ENCODE results near the gene NAV2.

The NAV2 gene

DNA sequence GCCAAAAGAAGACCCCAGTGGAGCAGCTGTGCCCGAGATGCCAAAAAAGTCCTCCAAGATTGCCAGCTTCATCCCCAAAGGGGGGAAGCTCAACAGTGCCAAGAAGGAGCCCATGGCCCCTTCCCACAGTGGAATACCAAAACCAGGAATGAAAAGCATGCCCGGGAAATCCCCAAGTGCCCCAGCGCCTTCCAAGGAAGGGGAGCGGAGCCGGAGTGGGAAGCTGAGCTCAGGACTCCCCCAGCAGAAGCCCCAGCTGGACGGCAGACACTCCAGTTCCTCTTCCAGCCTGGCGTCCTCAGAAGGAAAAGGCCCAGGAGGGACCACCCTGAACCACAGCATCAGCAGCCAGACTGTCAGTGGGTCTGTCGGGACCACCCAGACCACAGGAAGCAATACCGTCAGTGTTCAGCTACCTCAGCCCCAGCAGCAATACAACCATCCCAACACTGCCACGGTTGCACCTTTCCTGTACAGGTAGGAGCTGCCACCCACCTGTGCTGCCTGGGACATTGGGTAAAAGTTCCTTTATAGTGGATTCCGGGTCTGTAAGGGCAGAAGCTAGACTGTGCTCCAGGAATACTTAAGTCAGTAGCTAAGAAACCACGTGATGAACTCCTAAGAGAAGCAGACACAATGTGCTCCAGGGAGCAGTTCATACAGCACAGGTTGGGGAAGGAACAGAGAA lies 221.3 kb downstream of the NAV2 start:
- no peak for DNase-seq

DNA sequence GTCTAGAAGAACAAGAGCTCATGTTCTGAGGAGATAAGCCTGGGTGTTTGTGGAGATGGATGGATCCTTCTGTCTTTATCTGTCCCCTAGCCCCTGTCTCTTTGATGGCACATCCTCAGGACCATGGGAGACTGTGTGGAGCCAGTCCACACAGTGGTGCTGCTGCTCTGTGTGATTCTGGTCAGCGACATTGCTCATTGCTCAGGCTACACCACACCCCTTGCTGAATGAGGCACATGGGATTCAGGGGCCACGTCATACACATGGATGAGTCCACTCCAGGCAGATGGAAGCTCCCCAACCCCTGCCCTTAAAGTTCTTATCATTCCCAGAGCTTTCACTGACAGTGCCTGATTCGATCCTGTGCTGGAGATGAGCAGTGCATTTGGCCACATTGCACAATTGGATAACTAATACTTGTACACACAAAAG lies 222.2 kb downstream of the NAV2 start:
- DNase-seq: no peak

DNA sequence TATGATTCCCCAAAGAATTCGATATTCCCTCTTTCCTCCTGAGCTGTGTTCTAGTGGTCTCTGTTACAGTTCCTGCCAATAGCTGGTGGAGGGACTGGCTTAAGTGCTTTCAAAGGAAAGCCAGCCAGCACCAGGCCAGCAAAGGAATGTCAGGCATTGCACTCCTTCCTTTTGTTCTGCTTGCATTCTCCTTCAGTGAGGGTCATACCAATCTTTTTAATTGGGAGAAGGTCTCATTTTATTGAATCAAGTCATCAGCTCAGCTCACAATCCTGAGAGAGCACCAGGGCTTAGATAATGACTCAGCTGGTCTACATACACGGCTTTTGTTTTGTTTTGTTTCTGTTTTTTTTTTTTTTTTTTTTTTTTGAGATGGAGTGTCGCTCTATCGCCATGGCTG lies 222.9 kb downstream of the NAV2 start:
- no peak for DNase-seq

DNA sequence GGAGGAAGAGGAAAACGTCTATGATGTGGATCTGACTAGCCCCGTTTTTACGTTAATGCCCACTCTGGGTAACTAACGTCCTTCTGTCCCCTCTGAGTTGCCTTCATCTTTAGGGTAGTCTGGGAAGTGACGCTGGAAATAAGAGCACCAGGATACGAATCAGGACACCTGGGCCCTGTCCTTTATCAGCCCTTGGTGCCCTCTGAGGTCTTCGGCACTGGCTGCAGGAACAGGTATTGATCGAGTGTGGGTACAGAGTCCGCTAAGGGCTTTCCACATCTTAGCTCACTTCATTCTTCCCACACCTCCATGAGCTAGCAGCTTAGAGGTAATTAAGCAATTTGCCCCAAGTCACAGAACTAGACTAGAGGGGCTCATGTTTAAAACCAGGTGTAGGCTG lies 223.8 kb downstream of the NAV2 start:
- DNase-seq: no peak

DNA sequence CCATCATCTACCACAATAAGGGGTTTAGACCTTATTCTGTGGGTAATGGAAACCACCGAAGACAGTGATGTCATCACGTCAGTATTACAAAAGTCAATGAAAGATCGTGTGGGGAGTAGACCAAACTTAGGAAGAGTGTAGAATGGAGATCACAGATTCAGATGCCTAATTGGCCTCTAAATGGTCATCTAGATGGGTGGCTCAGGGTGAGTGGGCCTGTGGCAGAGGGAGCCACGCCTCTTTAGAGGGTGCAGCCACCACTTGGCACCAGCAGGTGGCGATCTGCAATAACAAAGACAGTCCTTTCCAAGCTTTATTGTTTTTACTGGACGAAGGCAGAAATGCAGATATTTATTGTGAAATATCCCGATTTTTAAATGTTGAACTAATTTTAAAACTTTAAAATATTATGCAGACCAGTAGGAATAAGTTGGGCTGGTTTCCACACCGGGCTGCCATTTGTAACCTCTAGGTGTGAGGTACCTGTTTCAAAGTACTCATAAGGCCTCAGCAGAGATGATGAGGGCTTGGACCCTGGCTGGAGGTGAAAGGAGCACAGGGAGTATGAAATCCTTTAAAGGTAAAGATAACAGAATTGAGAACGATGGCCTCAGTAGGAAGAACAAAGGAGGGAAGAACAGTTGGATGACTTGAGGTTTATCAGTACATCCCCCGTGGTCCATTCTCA lies 225.7 kb downstream of the NAV2 start:
- no peak for DNase-seq

DNA sequence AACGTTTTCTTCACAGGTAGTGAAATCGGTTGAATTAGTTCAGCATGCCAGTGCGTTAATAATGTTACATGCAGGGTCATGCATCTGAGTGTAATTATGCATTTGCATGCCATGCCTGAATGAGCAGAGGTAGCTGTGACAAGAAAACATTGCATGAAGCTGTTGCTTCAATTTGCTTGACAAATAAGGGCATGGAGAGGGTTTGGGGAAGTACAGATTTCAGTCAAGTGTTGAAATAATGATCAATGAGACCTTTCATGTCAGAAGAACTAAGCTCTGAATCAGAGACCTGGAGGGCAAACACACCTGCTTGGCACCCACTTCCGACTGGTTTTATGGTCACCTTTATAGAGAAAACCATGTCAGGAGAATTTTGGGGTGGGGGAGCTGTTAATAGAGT lies 226.2 kb downstream of the NAV2 start:
- DNase-seq: no peak

DNA sequence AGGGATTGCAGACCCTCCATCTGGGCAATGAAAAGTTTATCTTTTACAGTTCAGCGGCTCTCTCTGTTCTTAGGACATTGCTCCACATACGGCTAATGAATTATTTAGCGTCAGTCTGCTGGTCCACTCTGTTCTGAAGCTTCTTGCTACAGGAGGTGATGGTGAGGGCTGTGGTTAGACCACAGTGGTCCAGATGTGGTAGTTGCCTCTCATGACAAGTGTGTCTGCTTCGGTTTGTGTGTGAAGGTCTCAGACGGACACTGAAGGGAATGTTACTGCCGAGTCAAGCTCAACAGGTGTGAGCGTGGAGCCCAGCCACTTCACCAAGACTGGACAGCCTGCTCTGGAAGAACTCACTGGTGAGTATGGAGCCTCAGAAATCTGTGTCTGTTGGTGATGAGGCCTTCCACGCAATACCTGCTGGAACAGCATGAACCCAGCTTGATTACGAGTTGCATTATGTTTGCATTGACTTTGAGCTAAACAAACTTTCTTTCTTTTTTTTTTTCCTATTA lies 226.8 kb downstream of the NAV2 start:
- no peak for DNase-seq

DNA sequence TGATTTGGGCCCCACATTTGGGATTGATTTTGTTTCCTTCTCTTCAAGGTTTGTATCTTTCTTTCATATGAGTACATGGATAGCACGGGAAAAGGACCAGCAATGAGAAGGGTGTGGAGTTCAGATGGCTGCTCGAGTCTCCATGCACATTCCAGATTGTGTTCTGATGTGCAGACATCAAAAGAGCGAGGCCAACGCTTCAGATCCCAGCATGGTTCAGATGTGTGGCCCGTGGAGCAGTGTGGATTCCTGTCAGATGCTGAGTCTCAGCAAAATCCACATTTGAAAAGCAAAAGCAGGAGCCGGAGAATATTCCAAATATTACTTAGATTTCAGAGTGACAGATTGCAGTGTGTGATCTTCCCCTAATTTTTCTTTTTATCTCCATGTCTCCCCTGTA lies 228.2 kb downstream of the NAV2 start:
- no peak for DNase-seq

DNA sequence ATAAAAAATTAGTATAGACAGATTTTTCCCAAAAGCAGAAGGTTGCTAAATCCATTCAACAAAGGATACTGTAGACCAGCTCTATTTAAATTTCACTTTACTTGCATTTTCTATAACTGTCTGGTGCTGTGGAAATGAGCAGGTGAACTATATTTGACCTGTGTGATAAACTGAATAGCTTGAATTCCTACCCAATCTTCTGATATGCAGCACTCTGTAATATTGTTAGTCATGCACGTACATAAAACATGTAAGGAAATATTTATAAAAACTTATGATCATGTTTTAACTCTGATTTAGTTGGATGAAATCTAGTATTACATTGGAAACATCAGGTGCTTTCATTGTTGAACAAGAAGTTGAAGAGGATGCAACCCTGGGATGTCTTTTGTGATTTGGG lies 234.0 kb downstream of the NAV2 start:
- DNase-seq: no peak

DNA sequence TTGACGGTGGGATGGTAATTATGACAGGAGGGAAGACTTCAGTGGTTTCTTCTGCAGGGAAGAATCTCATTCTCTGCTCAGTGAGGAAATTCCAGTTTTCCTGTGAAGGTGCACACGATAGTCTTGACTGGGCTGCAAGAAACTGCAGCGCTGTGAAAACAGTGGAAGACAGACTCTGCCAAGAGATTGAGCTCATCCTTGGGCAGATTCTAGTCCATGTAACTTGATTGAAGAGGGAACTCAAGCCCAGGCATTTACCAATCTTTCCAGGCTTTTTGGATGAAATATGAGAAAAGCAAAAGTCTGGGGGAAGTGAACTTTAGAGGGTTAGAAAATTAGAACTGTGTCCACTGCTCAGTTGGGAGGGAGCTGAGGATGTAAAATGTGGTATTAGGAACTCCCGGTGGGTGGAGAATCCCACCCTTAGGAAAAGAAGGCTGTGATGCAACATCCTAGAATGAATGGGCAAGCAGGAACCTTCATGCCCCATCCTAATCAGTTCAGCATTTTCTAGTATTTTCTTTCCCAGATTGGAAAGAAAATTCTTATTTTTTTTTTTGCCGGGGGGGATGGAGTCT lies 235.0 kb downstream of the NAV2 start:
- no peak for DNase-seq

DNA sequence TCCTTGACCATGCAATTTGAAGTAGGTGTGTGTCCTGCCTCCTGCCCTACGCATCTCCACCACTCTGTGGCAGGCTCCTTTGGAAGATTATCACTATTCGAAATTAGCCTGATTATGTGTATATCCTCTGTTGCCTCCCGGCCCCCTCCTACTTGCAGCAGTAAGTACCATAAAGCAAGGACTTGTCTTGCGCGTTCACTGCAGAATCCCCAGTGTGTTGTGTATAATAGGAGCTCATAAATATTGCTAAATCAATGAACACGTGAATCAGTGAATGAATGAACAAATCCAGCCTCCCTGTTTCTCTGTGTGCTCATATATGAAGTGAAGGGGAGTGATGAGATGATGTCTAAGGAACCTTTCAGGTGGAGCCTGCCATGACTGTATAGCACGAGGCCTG lies 237.0 kb downstream of the NAV2 start:
- no peak for DNase-seq

DNA sequence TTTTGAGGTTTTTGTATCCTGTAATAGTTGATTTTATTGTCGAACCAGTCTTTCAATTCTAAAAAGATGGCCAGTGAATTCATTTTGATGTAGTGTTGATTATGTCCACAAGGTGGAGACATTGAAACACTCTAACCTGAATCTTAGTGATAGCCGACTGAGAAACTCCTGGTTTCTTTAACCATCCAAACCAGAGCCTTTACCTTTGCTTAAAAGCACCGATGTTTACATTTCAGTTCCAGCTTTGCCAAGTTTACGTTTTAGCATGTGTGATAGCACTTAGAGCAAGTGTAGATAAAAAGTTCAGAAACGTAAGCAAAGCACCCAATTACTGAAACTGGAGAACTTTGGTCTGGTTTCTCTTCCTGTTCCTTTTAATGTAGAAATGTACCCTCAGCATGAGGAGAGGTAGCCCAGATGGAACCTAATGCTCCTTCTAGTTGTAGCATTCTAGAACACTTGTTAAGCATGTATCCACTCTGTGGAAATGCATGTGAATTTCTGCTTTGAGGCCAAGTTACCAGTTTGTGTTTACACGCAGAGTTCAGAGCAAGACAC lies 239.0 kb downstream of the NAV2 start:
- DNase-seq: no peak

DNA sequence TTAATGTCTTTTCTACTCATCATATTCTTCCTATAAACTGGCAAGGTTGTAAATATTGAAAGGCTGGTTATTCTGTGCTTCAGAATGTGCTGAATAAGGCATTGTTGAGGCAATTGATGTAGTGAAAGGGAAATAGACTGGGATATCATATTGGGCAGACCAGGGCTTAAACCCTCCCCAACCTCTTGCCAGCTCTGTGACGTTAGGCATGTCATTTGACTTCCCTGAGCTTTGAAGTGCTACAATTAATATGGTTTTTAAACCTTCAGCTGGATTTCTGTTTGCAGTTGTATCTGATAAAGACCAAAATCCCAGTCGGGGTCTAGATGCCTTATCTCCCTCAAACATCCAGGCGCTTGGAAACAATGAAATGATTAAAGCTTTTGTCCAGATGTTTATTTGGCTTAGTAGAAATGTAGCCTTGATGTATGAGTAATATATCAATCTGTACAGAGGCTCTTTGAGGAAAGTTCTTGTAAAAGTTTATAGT lies 239.5 kb downstream of the NAV2 start:
- no peak for DNase-seq

DNA sequence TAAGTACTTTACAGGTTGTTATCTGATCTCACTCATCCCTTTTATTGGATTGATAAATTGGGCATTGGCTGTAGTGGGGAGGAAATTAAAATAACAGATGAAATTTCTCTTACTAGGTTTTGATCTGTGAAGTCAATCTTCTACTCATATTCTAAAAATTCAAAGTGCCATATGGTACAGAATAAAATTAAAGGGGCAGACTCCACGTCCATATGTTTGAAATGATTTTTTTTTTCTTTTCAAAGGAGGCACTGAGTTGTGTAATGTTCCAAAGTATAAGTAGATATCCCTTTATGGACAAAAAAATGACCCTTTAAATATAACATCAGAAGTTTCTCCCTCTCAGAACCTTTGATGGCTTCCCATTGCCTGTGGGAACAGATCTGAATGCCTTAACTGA lies 240.3 kb downstream of the NAV2 start:
- no peak for DNase-seq

DNA sequence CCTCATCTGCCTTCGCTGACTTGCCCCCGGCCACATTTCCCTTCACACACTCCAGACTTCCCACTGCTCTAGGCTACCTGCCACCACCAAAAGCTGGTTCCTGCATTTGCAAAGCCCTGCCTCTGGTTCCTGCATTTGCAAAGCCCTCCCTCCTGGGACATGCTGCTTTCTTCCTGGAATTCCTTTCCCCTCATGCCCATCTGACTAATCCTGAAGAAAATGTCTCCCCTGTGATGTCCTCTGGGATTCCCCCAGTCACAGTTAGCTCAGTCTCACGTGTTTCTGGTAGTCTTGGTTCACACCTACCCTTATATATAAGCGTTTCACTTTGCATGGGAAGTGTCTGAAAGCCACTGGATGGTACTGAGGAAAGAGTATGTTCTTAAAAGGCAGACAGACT lies 240.7 kb downstream of the NAV2 start:
- no peak for DNase-seq

DNA sequence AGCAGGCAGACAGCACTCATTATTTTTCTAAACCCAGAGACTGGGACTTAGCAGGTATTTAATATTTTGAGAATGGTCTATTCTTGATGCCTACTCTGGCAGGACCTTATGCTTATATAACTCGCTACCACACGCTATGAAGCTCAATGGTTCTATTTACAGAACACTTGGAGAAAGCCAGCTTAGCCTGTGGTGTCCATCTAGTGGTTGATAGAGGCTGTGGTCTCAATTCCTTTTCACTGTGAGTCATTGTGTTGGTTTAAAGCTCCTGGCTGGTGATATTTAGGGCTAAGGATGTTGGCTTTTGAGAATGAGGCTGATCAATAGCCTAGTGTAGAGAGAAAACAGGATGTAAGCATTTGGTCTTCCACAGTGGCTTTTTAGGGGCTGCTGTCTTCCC lies 241.3 kb downstream of the NAV2 start:
- DNase-seq: no peak

DNA sequence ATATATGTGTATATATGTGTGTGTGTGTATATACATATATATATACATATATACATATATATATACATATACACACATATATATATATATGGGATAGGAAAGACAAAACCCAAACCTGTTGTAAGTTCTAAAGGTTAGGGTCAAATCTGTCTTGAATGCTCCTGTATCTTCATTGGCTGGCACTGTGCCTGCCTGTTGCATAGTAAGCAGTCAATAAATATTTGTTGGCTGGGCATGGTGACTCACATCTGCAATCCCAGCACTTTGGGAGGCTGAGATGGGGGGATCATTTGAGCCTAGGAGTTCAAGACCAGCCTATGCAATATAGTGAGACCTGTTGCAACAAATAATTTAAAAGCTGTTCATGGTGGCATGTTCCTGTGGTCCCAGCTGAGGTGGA lies 242.3 kb downstream of the NAV2 start:
- no peak for DNase-seq

DNA sequence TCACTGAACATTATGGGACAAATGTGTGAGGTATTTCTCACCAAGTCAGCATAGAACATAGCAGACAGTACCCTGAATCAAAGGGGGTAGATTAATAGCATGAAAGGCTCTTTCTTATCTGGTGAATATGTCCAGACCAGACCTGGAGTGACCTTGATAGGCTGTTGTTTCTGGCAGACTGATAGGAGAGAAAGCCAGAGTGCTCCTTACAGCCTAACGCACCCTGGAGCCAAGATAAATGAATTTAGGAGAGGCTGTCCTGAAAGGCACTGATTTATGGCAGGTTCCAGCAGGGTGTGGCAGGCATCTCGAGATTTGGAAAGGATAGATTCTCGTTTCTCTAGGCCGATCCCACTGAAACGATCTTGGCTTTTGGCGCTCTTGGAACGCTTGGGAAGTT lies 243.0 kb downstream of the NAV2 start:
- no peak for DNase-seq

DNA sequence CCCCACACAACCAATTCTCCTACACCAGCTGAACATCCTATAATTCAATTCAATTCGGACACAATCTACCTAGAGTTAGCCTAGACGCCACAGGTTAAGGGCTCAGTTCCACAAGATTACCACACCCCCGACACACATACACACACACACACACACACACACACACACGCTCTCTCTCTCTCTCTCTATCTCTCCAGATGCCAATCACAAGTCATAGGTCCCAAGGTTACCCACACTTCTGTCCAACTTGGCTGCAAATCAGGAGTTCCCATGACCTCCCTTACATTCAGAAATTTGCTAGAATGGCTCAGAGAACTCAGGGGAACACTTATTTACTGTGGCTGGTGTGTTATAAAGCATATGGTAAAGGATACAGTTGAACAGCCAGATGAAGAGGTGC lies 243.6 kb downstream of the NAV2 start:
- DNase-seq: no peak

DNA sequence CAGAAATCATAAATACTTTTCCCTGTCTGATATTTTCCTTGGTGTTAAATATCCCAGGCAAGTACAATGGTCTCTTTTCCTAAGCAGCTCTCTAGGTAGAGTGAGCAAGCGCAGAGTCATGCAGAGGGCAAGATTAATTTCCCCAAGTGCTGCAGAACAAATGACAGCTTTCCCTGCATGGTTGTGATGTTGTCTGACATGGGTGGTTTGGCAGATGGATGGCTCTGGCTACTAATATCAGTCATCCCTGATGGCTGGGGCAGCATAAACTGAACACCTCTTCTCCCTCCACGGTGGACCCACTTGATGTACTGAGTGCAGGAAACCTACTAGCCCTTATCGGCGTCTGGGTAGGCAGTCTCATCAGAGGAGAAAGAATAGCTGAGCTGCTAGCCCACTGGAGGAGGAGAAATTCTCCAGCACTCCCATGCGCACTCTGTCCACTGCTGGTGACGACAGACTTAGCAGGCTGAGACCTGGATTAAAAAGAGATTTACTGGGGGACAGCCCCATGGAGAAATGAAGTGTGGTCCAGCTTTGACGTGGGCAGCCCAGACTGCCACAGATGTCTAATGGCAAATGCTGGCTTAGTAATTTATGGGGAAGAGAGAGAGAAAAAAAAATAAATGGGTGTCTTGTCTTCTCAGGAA lies 244.8 kb downstream of the NAV2 start:
- DNase-seq: no peak

DNA sequence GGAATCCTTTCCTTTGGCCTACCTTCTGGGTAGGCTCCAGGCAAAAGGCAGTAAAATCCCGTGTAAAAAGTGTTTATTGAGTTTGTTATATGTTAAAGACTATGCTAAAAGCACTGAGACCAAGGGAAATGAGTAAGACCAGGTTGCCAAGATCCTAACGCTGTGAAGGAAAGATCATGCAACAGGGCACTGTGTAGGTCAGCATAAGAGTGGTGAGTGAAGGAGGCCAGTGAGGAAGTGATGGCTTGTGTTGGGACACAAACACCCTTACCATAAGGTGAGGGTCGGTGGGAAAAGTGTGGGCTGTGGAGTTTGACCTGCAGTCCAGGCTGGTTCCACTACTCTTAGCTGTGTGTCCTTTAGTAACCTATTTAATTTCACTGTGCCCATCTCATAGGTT lies 245.6 kb downstream of the NAV2 start:
- DNase-seq: no peak

DNA sequence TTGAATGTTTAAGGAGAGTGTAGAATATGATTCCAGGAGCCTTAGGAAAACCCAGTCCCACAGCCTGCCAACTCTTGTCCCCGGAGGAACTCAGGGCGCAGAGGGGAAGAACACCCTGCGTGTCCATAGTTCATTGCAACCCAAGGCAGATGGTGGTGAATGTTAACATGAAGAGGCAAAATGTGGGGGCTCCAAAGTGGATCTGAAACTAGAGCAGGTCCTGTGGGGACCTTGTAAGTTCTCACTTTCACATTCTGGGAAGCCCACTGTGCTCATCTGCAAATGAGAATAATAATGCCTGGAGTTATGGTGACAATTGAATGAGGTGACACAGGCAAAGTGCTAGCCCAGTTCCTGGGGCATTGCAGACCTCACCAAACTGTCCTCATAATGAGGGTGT lies 246.6 kb downstream of the NAV2 start:
- no peak for DNase-seq

DNA sequence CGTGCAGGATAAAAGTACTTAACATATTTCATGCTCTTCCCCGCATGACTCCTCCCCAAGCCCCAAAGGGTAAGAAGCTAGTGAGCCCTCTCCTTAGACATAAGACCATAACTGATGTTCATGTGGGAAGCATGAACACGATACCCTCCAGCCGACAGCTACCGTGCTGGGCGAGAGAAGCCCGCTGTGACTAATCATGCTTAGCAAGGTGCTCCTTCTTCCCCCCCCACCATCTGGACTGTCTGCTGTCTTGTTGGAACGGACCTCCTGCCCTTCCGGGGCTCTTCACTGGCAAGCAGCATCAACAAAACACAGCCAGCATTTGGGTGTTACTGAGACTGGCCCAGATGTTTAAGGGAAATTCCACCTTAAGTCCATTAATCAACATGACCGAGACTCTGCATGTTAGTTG lies 247.0 kb downstream of the NAV2 start:
- DNase-seq: no peak
